GM18909 (cell line): ENCODE results near the gene MYH10.
"Not testable (repeated sequence)": the region's sequence is repeated elsewhere in the genome, so short reads cannot be mapped to it uniquely, and the experiment has no call there.

Experiments
- ATAC-seq: cut with Tn5 transposase; IDR thresholded peaks from one replicate; pipeline ENCODE4 v1.9.1; 2021; ENCODE audit warnings: mild to moderate bottlenecking; ENCODE audit not compliant: unreplicated experiment, poor library complexity

Gene MYH10

DNA sequence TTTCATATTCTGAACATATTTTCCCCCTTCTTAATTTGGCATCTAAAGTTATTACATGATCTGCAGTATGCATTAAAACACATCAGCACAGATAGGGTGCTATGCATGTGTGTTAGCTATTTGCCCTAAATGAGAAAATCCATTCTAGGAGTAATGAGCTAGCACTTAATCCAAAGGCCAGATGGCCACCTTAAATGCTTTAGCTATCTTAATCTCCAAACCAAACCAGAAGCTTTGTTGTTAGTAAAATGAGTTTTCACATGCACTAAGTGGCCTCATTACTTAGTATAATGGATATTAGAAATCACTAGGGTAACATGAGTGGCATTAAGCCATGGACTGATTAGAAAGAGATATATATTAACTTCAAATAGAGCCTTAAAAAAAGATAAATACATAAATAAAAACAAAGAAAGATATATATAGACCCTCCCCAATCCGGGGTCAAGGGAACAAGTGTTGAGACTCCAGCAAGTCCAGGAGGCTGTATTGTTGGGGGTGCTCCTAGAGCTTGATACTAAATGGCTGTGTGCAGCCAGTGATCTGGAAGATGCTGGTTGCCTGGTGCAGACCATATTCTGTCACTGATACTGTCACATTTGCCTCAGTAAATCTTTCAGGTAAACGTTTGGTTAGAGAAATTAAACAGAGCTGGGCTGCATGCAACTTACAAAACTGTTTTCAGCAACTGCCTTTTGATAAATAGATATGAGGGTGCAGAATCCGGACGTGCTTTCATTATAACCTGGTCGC, 67.3 kb downstream of the MYH10 start:
- no peak for ATAC-seq

DNA sequence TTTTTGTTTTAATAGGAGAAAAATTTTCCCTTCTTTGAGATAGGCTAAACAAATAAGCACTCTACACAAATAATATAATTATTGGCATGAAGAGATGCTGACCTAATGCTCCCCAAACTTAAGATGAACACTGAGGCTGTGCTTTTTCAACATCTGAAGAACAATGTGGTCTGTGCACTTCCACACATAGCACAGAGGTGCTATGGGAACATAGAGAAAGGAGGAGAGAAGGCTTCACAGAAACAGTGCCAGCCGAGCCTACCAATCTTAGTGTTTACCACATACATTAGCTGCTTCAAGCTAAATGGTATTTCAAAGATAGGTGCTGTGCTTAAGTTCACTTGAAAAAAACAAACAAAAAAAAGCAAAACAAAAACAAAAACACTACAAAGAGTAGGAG, 72.4 kb downstream of the MYH10 start:
- ATAC-seq, result no peak

DNA sequence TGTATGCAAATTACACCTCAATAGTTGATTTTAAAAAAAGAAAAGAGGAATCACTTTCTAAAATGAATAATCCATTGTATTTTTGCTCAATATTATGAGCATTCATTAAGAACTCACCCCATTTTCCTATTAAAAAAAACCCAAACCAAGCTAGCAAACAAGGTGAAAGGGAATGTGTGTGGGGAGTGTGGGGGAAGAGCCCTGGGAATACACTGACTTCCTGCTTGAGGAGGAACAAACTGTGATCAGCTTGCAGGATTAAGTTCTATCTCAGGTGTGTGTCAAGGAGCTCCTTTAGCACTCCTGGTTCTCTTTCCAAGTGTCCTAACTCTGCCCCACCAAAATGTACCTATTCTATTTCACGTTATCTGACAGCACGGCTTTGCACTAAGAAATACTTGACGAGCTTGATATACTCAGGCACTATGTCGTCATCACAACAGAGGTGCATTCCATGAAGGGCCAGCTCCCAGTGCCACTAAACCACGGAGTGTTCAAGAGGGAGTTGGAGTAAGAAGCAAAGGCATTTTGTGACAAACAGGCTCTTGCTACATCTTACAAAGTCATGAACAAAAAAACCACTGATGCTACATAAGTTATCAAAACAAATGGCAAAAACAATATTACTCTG, 73.2 kb downstream of the MYH10 start:
- ATAC-seq, result no peak

DNA sequence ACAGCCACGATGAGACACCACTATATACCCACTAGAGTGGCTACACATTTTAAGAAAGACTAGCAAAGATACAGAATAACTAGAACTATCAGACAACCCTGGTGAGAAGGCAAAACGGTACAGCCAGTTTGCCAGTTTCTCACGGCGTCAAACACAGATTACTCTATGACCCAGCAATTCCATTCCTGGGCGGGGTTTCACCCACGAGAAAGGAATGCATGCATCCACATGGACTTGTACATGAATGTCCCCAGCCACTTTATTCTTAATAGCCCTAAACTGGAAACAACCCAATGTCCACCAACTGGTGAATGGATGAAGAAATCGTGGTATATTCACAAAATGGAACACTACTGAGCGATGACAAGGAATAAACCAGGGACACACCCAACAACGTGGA, 74.5 kb downstream of the MYH10 start:
- no peak for ATAC-seq

DNA sequence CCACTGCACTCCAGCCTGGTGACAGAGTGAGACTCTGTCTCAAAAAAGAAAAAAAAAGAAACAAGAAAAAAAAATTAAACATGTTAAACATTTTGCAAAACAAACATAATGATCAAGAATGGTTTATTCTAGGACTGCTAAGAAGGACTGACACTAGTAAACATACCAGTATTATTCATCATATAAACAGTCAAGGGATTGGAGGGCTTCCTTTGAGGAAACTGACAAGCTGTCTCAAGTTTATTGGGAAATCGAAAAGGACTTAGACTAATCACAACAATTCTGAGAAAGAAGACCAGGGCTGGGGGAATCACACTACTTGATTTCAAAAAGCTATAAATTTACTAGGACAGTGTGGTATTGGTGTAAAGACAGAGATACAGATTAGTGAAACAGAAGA, 75.5 kb downstream of the MYH10 start:
- ATAC-seq, result no peak

DNA sequence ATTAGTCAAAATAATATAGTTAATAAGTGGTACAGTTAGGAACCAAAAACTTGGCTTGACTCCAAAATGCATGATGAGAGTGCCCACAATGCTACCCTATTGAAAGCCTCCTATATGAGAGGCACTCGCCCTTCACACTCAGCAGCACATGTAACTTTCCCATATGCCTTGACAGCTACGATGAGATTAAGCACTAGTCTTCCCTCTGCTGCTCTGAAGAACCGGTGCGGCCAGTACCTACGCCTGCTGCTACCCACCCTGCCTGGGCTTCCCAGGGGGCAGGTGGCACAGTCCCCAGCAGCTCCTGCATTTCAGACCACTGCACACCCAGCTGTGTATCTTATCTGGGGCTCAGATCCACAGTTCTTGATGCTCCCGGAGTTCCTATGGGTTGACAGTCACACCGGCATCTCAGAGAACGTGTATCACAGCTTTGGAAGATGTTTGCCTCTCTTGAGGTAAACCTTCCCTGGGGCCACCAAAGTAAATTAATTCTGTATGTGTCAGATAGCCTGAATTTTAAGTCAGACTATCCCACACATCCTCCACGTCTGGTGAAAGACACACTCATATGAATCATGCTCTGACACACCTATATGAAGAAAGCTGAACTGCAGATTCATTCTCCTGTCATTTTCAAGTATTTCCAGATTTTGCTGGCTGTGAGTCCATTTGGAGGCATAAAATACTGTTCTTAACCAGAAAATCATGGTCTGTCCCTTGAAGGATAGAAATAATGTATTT, 77.8 kb downstream of the MYH10 start:
- no peak for ATAC-seq

DNA sequence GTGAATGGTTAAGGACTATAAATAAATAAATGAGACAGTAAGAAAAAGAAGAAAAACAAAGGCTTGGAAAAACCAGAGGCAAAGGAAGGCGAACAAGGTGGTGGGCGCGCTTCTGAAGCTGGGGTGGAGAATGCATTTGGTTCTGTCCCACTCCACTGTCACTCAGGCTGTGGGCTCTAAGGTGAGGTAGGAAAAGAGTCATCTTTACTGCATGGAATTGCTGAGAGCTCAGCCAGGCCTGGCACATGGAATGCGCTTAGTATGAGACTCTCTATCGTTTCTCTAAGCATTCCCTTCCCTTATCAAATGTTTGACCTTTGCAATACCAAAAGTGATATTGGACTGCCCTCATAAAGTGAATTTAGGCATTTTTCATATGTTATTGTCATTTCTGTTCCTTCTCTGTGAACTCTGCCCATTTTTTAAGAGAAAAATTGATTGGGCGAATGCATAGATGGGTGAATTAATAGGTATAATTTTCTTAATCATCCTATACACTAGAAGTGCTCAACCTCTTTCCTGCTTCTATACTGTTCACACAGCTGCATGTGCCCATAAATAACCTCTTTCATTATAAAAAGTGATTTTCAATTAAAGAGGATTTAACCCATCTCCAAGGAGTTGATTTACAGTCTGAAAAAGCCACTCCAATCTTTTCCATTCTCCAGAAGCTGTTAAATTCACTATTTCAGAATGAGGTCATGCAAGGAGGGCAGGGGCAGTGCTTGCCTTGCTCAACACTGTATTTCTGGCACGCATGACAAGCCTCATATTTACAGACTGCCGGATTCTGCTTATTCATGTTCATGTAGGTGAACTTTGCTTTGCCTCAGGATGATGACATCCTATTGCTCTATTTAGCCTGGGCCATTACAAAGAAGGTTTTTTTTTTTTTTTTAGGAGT, 87.7 kb downstream of the MYH10 start:
- ATAC-seq, result no peak

DNA sequence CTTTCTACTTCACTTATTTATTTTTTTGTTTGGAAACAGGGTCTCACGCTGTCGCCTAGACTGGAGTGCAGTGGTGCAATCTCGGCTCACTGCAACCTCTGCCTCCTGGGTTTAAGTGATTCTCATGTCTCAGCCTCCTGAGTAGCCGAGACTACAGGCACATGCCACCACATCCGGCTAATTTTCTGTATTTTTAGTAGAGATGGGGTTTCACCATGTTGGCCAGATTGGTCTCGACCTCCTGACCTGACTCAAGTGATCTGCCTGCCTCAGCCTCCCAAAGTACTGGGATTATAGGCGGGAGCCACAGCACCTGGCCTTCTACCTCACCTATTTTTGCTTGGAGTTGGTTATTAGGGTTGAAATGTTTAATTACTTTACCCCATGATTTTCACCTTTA, 90.5 kb downstream of the MYH10 start:
- not testable (repeated sequence) for ATAC-seq

- no peak for ATAC-seq
Observed at GRCh38 chr17:8537734-8538133, 92.8 kb downstream of the MYH10 start.

DNA sequence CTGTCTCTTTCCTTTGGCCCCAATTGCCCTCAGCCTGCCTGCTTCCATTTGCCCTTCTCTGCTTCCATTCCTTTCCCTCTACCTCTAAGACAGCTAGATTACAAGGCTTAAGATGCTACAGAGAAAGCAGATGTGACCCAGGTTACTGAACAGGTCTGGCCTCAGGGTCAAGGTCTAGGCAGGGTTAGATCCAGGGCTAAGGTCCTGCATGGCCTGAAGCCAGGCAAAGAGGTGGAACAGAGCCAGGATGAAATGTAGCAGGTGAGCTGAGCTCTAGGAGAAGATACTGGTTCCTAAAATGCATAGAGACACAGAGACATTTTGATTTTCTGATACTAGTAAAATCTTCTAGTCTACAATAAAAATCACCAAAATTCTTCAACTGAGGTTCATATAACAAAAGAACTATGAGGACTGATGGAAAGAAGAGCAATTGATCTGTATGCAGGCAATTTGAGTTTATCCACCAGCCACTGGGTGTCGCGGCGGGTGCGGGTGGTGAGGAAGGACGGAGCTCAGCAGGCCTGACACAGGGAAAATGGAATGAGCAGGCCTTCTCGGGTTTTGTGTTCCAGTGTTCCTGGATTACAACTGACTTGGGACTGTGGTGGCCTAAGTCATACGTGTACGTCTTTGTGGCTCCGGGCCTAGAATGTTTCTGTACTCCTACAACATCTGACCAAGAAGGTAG, 95.9 kb downstream of the MYH10 start:
- ATAC-seq, result no peak

- no peak for ATAC-seq
Observed at GRCh38 chr17:8532021-8532420, 98.5 kb downstream of the MYH10 start.

DNA sequence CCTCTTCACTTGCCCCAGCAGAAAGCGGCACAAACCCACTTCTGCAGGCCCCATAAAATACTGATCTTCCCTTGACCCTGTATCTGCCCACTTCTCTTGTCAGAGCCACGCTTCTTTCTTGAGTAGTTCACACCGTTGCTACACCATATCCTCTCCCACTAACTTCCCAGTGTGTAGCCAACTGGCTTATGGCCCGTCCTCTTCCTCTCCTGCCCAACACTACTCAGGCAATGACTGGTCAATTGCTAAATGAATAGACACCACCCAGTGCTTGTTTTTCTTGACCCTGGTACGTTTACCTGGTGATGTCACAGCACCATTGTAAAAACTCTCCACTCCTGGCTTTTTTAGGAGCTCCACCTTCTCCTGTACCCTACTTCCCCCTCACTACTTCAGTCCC, 107.9 kb downstream of the MYH10 start:
- ATAC-seq, result no peak

- no peak for ATAC-seq
Observed at GRCh38 chr17:8520981-8521380, 109.5 kb downstream of the MYH10 start.

DNA sequence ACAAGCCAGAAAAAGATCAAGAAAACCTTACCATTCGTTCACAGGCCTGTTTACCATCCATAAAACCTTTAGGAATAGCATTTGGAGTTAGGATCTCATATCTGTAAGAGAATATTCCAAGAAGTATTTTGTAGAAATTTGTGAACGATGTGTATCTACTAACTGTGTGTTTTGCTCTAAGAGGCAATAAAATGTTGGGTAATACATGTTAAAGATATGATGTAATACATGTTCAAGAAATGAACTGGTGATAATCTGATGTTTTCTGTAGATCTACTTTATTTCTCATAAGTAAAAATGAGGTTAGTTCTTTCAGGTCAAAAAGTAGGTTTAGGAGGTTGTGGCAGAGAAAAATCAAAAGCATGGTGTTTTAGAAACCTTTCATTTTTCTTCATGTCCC, 111.7 kb downstream of the MYH10 start:
- no peak for ATAC-seq

GRCh38 chr17:8518326-8518725, 112.2 kb downstream of the MYH10 start:
- no peak for ATAC-seq

GRCh38 chr17:8514801-8515200, 115.7 kb downstream of the MYH10 start:
- no peak for ATAC-seq

- ATAC-seq, result no peak
Observed at GRCh38 chr17:8506145-8506544, 124.4 kb downstream of the MYH10 start.

GRCh38 chr17:8504460-8505207, 125.9 kb downstream of the MYH10 start:
- no peak for ATAC-seq

DNA sequence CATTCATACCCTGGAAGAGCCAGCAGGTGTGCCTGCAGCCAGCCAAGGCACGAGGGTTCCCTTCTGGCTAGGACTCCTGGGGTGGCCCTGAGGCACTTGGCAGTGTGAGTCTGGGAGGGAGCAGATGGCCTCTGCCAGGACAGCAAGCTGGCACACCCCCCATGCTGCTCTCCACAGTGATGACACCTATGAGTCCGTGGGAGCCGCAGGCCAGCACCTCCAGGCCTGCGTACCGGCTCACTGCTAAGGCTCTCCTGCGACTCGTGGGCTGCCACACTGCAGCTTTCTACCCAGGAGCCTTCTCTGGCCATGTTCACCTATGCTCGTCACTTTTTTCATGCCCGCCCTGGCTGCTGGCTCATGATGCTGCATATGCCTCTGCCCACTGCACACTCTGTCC, 126.7 kb downstream of the MYH10 start:
- ATAC-seq, result no peak
